Muscle layer of colon (tissue), 2 donors: ENCODE results near the gene DOLPP1.

ENCODE experiments used
- H3K27ac ChIP-seq: one replicate; pipeline ENCODE4 v1.7.0; 2013; ENCODE audit warnings: low read depth, mild to moderate bottlenecking, low read length, moderate library complexity
- H3K27me3 ChIP-seq, 2 donors: one replicate each; pipeline ENCODE4 v1.7.0; 2013; ENCODE audit warnings: low read length in 2 of 2, mild to moderate bottlenecking in 2 of 2; ENCODE audit not compliant: insufficient read depth in 2 of 2, control insufficient read depth in 1 of 2
- H3K36me3 ChIP-seq: one replicate; pipeline ENCODE4 v1.7.0; 2013; ENCODE audit warnings: mild to moderate bottlenecking, low read length; ENCODE audit not compliant: insufficient read depth
- H3K4me1 ChIP-seq: one replicate; pipeline ENCODE4 v1.7.0; 2013; ENCODE audit warnings: mild to moderate bottlenecking, low read length; ENCODE audit not compliant: insufficient read depth
- H3K4me3 ChIP-seq, 2 donors: one replicate each; pipeline ENCODE4 v1.7.0; 2013; ENCODE audit warnings: low read length in 2 of 2, low read depth in 1 of 2, mild to moderate bottlenecking in 1 of 2, moderate library complexity in 1 of 2
- H3K9ac ChIP-seq: one replicate; pipeline ENCODE4 v1.7.0; 2013; ENCODE audit warnings: low read length
- H3K9me3 ChIP-seq: one replicate; pipeline ENCODE4 v1.7.0; 2013; ENCODE audit warnings: mild to moderate bottlenecking, low read length
- donor health status: abdominal sarcoma.
- donor health status: Adenocarcinoma of cecum.

The DOLPP1 gene

GRCh38 chr9:129136446-129137035 is 55.6 kb downstream of the DOLPP1 start:
- Histone ChIP-seq H3K36me3 (peaks cover 39% of the 10 kb centered on the region), H3K27ac (no peak overlapping the region), H3K9ac (no peak overlapping the region), H3K4me3 (no peak overlapping the region), H3K27me3 (no peaks in the 10 kb centered on the region), H3K9me3 (no peaks in the 10 kb centered on the region), H3K4me1 (peaks cover 33% of the 10 kb centered on the region)

DNA sequence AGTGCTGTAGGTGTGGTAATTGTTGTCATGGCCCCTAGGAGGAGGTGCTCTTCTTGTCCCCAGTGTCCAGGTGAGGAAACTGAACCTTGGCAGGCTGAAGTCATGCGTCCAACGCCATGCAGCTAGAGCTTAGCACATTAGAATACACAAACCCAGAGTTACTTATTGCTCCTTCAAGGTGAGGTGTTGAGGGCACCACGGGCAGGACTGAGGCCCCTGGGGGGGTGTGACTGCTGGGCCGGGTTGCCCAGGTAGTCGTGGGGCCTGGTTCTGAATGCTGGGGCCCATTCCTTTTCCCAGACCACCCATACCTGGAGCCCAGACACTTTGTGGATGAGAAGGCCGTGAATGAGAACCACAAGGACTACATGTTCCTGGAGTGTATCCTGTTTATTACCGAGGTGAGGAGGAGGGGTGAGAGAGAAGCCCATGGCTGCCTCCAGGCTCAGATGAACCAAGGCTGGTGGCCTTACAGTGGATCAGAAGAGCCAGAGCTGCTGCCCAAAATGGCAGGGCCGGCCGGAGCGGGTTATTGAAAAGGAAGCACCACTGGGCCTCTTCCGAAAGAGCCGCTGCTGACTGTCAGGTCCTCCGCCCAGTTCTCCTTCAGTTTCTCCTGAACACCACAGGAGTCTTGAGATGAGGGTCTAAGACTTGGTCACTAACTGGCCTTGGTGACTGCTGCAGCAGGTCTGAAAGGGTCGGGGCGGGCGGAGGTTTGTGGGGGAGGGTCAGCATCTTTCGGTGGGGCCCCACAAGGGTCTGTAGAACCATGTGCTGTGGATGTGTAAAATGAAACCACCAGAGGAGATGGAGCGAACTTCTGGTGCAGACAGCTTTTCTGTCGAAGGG is 56.6 kb downstream of the DOLPP1 start:
- H3K27me3 ChIP-seq, result no peaks in the 10 kb centered on the region
- no peak overlapping the region for H3K9ac ChIP-seq
- H3K36me3 ChIP-seq, result peaks cover 45% of the 10 kb centered on the region
- H3K4me1 ChIP-seq, result peaks cover 43% of the 10 kb centered on the region
- H3K27ac ChIP-seq, result peak overlapping the region; percentile 95
- no peak overlapping the region for H3K4me3 ChIP-seq
- no peaks in the 10 kb centered on the region for H3K9me3 ChIP-seq

DNA sequence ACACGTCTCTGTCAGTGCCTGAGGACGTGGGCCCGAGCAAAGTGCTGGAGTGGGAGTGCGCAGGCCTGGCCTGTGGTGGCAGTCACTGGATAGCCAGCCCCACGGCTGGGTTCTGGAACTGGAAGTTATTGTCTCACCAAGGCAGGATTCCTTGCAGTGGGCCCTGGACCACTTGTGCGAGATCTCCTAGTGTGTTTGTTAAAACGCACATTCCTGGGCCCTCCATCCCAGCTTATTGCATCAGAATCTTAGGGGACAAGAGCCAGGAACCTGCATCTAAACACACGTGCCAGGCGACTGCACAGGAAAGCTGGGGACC is 57.2 kb downstream of the DOLPP1 start:
- peaks cover 44% of the 10 kb centered on the region for H3K36me3 ChIP-seq
- H3K9ac ChIP-seq, result no peak overlapping the region
- H3K27ac ChIP-seq, result peak overlapping the region; percentile 95
- peaks cover 49% of the 10 kb centered on the region for H3K4me1 ChIP-seq
- no peaks in the 10 kb centered on the region for H3K9me3 ChIP-seq
- H3K4me3 ChIP-seq, result no peak overlapping the region
- H3K27me3 ChIP-seq, result no peaks in the 10 kb centered on the region

DNA sequence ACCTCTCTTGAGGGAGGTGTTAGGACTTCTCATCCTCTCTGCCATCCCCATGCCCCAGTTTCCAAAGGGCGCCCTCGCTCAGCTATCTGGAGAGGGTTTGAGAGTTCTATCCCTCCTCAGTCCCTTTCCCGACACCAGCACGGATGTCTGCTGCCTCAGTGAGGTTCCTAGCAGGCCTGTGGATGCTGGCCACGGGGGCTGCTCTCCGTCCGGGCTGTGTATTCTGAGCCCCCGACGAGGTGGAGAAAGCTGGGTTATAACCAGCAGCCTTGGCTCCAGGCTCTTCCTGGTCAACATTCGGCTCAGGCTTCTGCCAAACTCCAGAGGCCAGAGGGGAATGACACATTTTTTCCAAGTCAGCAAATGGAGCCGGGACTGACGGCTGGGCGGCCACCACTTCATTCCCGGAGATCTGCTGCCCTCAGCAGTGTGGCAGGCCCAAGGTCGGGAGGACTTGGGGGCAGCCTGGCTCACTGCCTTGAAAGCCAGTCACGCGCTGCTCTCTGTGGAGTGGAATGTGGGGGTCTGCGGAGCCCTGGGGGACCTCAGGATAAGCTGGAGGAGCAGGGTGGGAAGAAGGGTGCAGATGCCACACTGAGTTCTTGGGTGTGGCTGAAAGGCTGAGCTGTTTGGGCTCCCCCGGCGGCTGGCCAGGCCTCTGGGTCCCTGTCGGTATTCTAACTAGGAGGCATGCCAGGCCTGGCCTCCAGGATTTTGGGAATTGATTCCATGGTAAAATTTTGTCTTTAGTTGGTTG is 57.7 kb downstream of the DOLPP1 start:
- H3K27ac ChIP-seq, result peak overlapping the region; percentile 95
- H3K9ac ChIP-seq, result peak overlapping the region; percentile 44
- peaks cover 54% of the 10 kb centered on the region for H3K4me1 ChIP-seq
- H3K9me3 ChIP-seq, result no peaks in the 10 kb centered on the region
- peaks cover 45% of the 10 kb centered on the region for H3K36me3 ChIP-seq
- H3K27me3 ChIP-seq, result no peaks in the 10 kb centered on the region
- no peak overlapping the region for H3K4me3 ChIP-seq

- Histone ChIP-seq H3K9ac (peak overlapping the region; percentile 50), H3K4me3 (peak overlapping the region; percentile 28 to 62), H3K36me3 (peaks cover 46% of the 10 kb centered on the region), H3K27ac (peak overlapping the region; percentile 95), H3K4me1 (peaks cover 60% of the 10 kb centered on the region), H3K9me3 (no peaks in the 10 kb centered on the region), H3K27me3 (no peaks in the 10 kb centered on the region)
These were observed 58.5 kb downstream of the DOLPP1 start for GRCh38 chr9:129139233-129139992.

- H3K4me3 ChIP-seq, result peak overlapping the region in 1 of 2 donors; percentile 62
- peaks cover 41% of the 10 kb centered on the region for H3K36me3 ChIP-seq
- no peaks in the 10 kb centered on the region for H3K27me3 ChIP-seq
- peaks cover 63% of the 10 kb centered on the region for H3K4me1 ChIP-seq
- peak overlapping the region; percentile 95 for H3K27ac ChIP-seq
- H3K9ac ChIP-seq, result peak overlapping the region; percentile 89
- H3K9me3 ChIP-seq, result no peaks in the 10 kb centered on the region
These were observed 59.1 kb downstream of the DOLPP1 start for GRCh38 chr9:129139993-129140396.
